K562 (cell line): ENCODE data around the gene ITPR1. TPM values are rescaled to one million over a fixed set of nuclear protein-coding genes. Genes with fewer than 3 reads are reported as not detected.

ENCODE experiments used
- ERF ChIP-seq: fragments of 450-650 bp; formaldehyde crosslinking; IDR thresholded peaks from 2 replicates; pipeline ENCODE4 v1.4.0; 2020; ENCODE audit warnings: mild to moderate bottlenecking, mixed read lengths
- HMBOX1 ChIP-seq: sonication (generic); IDR thresholded peaks from 2 replicates; pipeline ENCODE4 v1.6.1; 2016
- ILK ChIP-seq: fragments of 450-650 bp; IDR thresholded peaks from 2 replicates; pipeline ENCODE4 v1.6.1; 2016; ENCODE audit warnings: missing genetic modification characterization, low read depth, mild to moderate bottlenecking, missing compliant biosample characterization, moderate library complexity, borderline replicate concordance
- MAX ChIP-seq: sonication (generic); formaldehyde crosslinking; IDR thresholded peaks from 2 replicates; pipeline ENCODE4 v1.9.0; 2022; ENCODE audit warnings: mild to moderate bottlenecking, missing genetic modification reagents
- MCM7 ChIP-seq, 2 experiments: fragments of 450-650 bp; IDR thresholded peaks; 2 replicates each; pipeline ENCODE4 v1.6.1; 2016 to 2018
- MTA2 ChIP-seq: fragments of 450-650 bp; IDR thresholded peaks from 2 replicates; pipeline ENCODE4 v1.6.1; 2016; ENCODE audit warnings: low read depth
- RAD21 ChIP-seq, 2 experiments: fragments of 250-450 bp in 1 of 2; fragments of 450-650 bp in 1 of 2; sonication (Bioruptor Pico) in 1 of 2; formaldehyde crosslinking in 1 of 2; IDR thresholded peaks in 1 of 2; conservative IDR thresholded peaks in 1 of 2; 2 replicates each; pipeline versions ENCODE4 v1.4.0 to v1.8.0; 2020 to 2022; ENCODE audit warnings: mild to moderate bottlenecking in 2 of 2, moderate library complexity in 1 of 2
- SIX5 ChIP-seq, 2 experiments: IDR thresholded peaks; 2 replicates each; pipeline ENCODE4 v1.6.1; 2011; ENCODE audit warnings: low read length in 2 of 2, borderline replicate concordance in 1 of 2, low read depth in 1 of 2, mild to moderate bottlenecking in 1 of 2, moderate library complexity in 1 of 2; ENCODE audit not compliant: insufficient read depth in 1 of 2
- TCF7 ChIP-seq: sonication (generic); IDR thresholded peaks from 2 replicates; pipeline ENCODE4 v1.6.1; 2016; ENCODE audit warnings: antibody characterized with exemption, borderline replicate concordance
- VEZF1 ChIP-seq: fragments of 200-800 bp; sonication (Bioruptor generic); IDR thresholded peaks from 2 replicates; pipeline ENCODE4 v1.6.1; 2017; ENCODE audit warnings: missing genetic modification characterization, missing compliant biosample characterization
- ZNF175 ChIP-seq: fragments of 200-800 bp; sonication (Bioruptor generic); IDR thresholded peaks from 2 replicates; pipeline ENCODE4 v1.6.1; 2016; ENCODE audit warnings: low read depth, mild to moderate bottlenecking, missing genetic modification characterization, missing compliant biosample characterization
- polyA plus RNA-seq, 8 experiments: library from polyadenylated mRNA; depleted of rRNA in 4 of 8; stranded (reverse) in 5 of 8; unstranded in 3 of 8; fragments of >200 nt; fragmentation: Nextera tagmentation in 2 of 8; fragmentation: Illumina TruSeq in 1 of 8; extraction: Ambion mirVana in 2 of 8; extraction: Trizol in 1 of 8; gene quantifications; 2 replicates each; pipeline versions ENCODE4 v1.2.1 to v1.2.3, GENCODE V29; 2011 to 2014; ENCODE audit warnings: inconsistent platforms in 1 of 8, missing spikeins in 1 of 8
- total RNA-seq, 7 experiments: library from RNA; depleted of rRNA in 6 of 7; stranded (reverse); fragments of >200 nt in 6 of 7; fragmentation: Illumina TruSeq in 2 of 7; extraction: Trizol in 2 of 7; gene quantifications; 2 replicates each; pipeline versions ENCODE4 v1.2.1 to v1.2.3, GENCODE V29; 2011 to 2021; ENCODE audit warnings: low replicate concordance in 1 of 7
- TF ChIP-seq, protein P1 (sequence below): fragments of 450-650 bp; formaldehyde crosslinking; IDR thresholded peaks from 2 replicates; pipeline ENCODE4 v1.4.0; 2020; ENCODE audit warnings: mild to moderate bottlenecking, mixed read lengths
- TF ChIP-seq, protein P2 (sequence below): fragments of 450-650 bp; IDR thresholded peaks from 2 replicates; pipeline ENCODE4 v1.6.1; 2016
- TF ChIP-seq, protein P3 (sequence below): fragments of 250-450 bp; sonication (Bioruptor Pico); IDR thresholded peaks from 2 replicates; pipeline ENCODE4 v1.4.0; 2020; ENCODE audit warnings: mild to moderate bottlenecking, moderate library complexity, borderline replicate concordance
- TF ChIP-seq, protein P4 (sequence below): sonication (generic); formaldehyde crosslinking; IDR thresholded peaks from 2 replicates; pipeline ENCODE4 v1.8.0; 2022; ENCODE audit warnings: mild to moderate bottlenecking, low read depth, missing genetic modification reagents

ITPR1 gene
- total and polyA plus RNA-seq, 9 of the 15 experiments (the other 6 are each of a cell fraction or from before 2014, with no cell fraction given): 22.4 to 40.0 (median 27.4) TPM

GRCh38 chr3:4508048-4508981, 15.2 kb downstream of the ITPR1 start (continued):
- TF ChIP-seq VEZF1 (CRISPR knock-in tag): 0 out of 2 replicates have a peak, but pooled peaks have one; percentile 14
- TF ChIP-seq, protein P1, sequence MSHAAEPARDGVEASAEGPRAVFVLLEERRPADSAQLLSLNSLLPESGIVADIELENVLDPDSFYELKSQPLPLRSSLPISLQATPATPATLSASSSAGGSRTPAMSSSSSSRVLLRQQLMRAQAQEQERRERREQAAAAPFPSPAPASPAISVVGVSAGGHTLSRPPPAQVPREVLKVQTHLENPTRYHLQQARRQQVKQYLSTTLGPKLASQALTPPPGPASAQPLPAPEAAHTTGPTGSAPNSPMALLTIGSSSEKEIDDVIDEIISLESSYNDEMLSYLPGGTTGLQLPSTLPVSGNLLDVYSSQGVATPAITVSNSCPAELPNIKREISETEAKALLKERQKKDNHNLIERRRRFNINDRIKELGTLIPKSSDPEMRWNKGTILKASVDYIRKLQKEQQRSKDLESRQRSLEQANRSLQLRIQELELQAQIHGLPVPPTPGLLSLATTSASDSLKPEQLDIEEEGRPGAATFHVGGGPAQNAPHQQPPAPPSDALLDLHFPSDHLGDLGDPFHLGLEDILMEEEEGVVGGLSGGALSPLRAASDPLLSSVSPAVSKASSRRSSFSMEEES: no peak
- TF ChIP-seq ZNF175 (CRISPR knock-in tag): 0 out of 2 replicates have a peak, but pooled peaks have one; percentile 63
- TF ChIP-seq, protein P2, sequence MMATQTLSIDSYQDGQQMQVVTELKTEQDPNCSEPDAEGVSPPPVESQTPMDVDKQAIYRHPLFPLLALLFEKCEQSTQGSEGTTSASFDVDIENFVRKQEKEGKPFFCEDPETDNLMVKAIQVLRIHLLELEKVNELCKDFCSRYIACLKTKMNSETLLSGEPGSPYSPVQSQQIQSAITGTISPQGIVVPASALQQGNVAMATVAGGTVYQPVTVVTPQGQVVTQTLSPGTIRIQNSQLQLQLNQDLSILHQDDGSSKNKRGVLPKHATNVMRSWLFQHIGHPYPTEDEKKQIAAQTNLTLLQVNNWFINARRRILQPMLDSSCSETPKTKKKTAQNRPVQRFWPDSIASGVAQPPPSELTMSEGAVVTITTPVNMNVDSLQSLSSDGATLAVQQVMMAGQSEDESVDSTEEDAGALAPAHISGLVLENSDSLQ: peak; percentile 54
- peak; percentile 28 to 35; a peak in 3 of 4 replicates for TF ChIP-seq RAD21 (CRISPR knock-in tag; conservative IDR thresholded peaks at IDR 0.05 in 1 of 2, IDR thresholded peaks at IDR 0.05 in 1 of 2)
- peak; percentile 71 for TF ChIP-seq HMBOX1
- TF ChIP-seq MCM7 (IDR thresholded peaks at IDR 0.05): no peak
- TF ChIP-seq ERF (CRISPR knock-in tag): 0 out of 2 replicates have a peak, but pooled peaks have one; percentile 43
- 0 out of 2 replicates have a peak, but pooled peaks have one; percentile 1 for TF ChIP-seq ILK (tag)
- TF ChIP-seq TCF7: peak; percentile 58; the same call in 1 of the 2 replicates
- TF ChIP-seq SIX5 (IDR thresholded peaks at IDR 0.05; ENCODE audit: borderline replicate concordance in 1 of 2, insufficient read depth in 1 of 2, low read depth in 1 of 2, low read length in 2 of 2): no peak
- TF ChIP-seq, protein P3, sequence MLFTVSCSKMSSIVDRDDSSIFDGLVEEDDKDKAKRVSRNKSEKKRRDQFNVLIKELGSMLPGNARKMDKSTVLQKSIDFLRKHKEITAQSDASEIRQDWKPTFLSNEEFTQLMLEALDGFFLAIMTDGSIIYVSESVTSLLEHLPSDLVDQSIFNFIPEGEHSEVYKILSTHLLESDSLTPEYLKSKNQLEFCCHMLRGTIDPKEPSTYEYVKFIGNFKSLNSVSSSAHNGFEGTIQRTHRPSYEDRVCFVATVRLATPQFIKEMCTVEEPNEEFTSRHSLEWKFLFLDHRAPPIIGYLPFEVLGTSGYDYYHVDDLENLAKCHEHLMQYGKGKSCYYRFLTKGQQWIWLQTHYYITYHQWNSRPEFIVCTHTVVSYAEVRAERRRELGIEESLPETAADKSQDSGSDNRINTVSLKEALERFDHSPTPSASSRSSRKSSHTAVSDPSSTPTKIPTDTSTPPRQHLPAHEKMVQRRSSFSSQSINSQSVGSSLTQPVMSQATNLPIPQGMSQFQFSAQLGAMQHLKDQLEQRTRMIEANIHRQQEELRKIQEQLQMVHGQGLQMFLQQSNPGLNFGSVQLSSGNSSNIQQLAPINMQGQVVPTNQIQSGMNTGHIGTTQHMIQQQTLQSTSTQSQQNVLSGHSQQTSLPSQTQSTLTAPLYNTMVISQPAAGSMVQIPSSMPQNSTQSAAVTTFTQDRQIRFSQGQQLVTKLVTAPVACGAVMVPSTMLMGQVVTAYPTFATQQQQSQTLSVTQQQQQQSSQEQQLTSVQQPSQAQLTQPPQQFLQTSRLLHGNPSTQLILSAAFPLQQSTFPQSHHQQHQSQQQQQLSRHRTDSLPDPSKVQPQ (CRISPR knock-in tag): no peak
- TF ChIP-seq, protein P4, sequence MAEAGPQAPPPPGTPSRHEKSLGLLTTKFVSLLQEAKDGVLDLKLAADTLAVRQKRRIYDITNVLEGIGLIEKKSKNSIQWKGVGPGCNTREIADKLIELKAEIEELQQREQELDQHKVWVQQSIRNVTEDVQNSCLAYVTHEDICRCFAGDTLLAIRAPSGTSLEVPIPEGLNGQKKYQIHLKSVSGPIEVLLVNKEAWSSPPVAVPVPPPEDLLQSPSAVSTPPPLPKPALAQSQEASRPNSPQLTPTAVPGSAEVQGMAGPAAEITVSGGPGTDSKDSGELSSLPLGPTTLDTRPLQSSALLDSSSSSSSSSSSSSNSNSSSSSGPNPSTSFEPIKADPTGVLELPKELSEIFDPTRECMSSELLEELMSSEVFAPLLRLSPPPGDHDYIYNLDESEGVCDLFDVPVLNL: no peak
- TF ChIP-seq MAX (CRISPR knock-in tag): no peak
- no peak for TF ChIP-seq MTA2
